Right ventricle myocardium superior (tissue), 1 donor: ENCODE measurements around the gene COL6A2. TPM values are rescaled to one million over a fixed set of nuclear protein-coding genes. Genes with fewer than 3 reads are reported as not detected.

ENCODE experiments used
- ATAC-seq: fragments of 200-7000 bp; cut with Tn5 transposase; one replicate; pipeline ENCODE4 v1.9.1; 2020; ENCODE audit warnings: mild to moderate bottlenecking; ENCODE audit not compliant: poor library complexity
- DNase-seq: peaks from one replicate; pipeline ENCODE4 v3.0.0-alpha.2; 2020
- intact Hi-C: fragments of 100-400 bp; cut with DNase I; formaldehyde crosslinking; loops from one replicate; pipeline ENCODE4 v1.11.2; 2022
- total RNA-seq: library from RNA; stranded (reverse); fragmentation: NEBNext Ultra II Directional; extraction: Animal tissue kit (Norgen Biotek cat#: 25700); gene quantifications from one replicate; pipeline ENCODE4 v1.2.1, GENCODE V29; 2021
- donor health status: DM: no; HTN: yes; CAD: no; lungs with severe emphysema.

COL6A2 gene
- total RNA-seq, 1 donor from 2014 or later: 191 TPM

DNA sequence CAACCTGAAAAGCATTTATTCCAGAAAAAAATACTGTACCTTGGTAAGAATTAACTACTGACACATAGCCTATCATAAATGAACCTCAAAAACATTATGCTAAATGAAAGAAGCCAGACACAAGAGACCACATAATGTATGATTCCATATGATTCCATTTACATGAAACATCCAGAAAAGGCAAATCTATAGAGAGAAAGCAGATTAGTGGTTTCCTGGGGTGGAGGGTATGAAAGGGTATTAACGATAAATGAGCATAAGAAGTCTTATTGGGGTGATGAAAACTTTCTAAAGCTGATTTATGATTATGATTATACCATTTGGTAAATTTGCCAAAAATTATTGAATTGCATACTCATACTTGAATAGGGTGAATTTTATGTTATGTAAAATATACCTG is 10.3 kb upstream of the COL6A2 start:
- ATAC-seq (no peak), DNase-seq (no peak)
- intact Hi-C loops: no loop called here

DNA sequence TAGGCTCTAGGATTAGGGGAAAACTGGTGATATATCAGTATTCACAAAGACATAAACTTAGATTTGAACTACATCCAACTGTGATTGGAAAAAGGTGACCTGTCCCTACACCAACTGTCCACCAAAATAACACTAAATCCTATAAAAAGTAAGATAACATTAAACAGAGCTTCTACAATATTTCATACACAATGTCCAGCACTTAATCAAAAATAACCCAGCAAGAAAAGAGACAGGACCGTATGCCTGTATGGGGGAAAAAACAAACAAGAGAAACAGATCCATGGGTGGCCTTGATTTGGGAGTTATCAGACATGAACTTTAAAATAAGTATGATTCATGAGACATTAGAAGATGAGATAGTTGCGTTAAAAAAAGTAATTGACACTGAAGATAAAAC is 9.7 kb upstream of the COL6A2 start:
- intact Hi-C loops: no loop called here
- ATAC-seq (no peak), DNase-seq (no peak)

DNA sequence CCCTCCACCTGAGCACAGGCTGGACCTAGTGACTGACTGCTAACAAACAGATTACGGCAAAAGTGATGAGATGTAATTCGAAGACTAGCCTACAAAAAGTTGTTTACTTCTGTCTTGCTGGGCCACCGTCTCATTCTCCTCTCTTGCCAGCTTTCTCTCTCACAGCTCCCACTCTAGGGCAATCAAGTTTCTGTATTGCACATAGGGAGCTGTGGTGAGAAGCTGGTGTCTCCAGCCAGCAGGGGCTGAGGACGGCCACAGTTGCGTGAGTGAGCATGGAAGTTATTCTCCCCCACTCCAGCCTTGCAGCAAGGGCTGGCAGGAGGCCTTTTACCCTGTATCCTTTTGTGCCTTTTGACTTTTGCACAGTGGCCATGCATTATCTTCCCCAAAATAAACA is 8.6 kb upstream of the COL6A2 start:
- intact Hi-C loops: no loop called here
- ATAC-seq (no peak), DNase-seq (no peak)

GRCh38 chr21:46091118-46091517 is 6.8 kb upstream of the COL6A2 start:
- intact Hi-C loops: no loop called here
- DNase-seq (no peak), ATAC-seq (no peak)

- ATAC-seq (no peak), DNase-seq (no peak)
- intact Hi-C loops: no loop called here
These were observed 6.3 kb upstream of the COL6A2 start for GRCh38 chr21:46091631-46092025.

- DNase-seq (peak; percentile 72), ATAC-seq (peak; percentile 62)
- intact Hi-C loops: no loop called here
These were observed 5.7 kb upstream of the COL6A2 start for GRCh38 chr21:46092026-46092764.

DNA sequence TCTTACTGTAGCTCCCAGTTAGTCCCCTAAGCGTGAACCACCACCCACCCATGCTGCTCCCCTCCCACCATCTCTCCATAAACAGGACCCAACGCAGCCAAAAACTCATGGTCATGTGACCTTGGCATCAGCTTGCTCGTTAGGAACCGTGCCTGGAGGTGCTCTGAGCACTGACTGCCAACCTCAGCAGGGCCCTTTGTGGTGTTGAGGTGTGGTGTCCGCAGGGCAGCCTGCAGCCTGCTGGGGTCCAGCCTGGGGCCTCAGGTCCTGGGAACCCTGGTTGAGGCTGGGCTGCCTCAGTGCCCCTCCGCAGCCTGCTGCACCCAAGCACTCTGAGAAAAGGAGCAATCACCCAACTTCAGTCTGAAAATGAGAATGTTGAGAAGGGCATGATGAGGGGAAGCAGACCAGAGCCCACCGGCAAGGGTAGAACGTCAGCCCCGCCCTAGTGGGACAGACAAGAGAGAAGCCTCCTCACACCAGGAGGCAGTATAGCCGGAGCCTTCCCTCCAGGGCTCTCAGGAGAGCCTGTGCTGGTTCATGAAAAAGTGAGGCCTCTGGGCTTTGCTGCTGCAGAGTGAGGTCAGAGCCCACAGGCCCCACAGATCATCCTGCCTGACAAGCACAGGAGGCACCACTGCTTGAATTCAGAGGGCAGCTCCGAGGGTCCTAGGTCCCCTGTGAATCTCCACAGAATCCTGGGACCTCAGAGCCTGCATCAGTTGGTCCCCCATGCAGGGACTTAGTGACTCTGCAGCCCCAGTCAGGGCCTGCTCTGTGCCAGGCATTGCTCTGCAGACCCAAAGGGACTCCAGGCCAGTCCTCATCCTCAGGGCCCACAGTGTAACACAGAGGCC is 4.9 kb upstream of the COL6A2 start:
- intact Hi-C loops: no loop called here
- ATAC-seq: no peak

DNA sequence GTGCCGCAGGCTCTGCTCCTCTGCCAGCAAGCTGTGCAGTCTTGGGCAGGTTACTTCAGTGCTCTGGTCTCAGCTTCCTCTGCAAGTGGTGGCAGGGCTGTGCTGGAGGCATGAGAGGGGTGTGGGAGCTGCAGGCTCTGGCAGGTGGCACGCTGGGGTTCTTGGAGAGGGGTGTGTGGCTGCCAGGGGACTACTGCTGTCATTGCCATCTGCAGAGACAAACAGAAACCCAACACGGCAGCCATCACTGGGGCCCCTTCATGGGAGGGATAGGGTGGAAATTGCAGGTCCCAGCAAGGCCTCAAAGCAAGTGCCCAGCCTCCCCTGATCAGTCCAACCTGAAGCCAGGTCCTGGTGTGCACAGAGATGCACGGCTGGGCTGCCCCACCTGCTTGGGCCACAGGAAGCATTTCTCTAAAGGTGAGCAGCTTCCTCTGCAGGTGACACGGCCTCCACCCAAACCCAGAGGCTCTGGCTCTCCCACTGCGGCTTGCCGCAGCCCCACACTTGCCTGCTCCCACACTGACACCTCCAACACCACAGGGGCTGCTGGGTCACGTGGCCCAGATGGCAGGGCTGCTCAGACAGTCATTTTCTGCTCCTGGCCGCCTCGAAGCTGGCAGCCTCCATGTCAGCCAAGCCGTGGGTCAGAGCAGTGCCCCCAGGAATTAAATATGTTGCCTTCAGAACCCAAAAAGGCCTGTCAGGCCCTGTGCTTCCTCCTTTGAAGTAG is 4.1 kb upstream of the COL6A2 start:
- DNase-seq (no peak), ATAC-seq (no peak)
- intact Hi-C loops: no loop called here

More for the DNA sequence above, 4.9 kb upstream of the COL6A2 start:
- DNase-seq: peak; percentile 46

DNA sequence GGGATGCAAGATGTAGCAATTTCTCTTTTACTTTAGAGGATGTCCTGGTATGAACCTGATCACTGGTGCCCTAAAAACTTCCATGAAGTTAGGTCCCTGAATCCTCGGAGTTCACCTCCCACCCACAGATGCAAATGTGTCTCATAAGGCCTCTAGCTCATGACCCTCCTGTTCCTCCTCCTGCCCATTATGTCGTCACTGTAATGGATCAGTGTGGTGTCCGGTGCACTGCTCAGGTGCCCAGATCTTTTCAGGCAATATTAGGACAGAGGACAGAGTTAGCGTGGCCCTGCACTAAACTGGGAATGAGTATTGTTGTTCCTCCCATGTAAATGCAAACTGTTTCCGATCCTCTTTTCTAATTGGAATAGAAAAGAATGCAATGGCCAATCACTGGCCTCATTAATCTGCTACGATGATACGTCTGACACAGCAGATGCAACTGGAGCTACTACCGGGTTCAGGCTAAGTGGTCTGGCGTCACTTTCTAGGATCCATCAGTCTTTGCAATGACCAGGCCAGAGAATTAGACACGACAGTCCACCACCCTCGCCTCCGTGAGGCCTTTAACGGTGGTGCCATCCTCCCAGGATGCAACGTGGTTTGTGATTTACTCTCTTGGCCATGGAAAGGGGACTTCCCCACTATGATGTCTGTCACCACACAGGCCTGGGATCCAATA is 3.4 kb upstream of the COL6A2 start:
- intact Hi-C loops: no loop called here
- DNase-seq: no peak
- ATAC-seq: no peak

- DNase-seq: no peak
- intact Hi-C loops: no loop called here
- ATAC-seq: no peak
These were observed 2.7 kb upstream of the COL6A2 start for GRCh38 chr21:46095083-46095719.

GRCh38 chr21:46095814-46096595 is 1.9 kb upstream of the COL6A2 start:
- DNase-seq (no peak), ATAC-seq (no peak)
- intact Hi-C loops: no loop called here

- no peak for ATAC-seq
- intact Hi-C loops: no loop called here
- DNase-seq: no peak
These were observed 1.1 kb upstream of the COL6A2 start for GRCh38 chr21:46096596-46097335.

DNA sequence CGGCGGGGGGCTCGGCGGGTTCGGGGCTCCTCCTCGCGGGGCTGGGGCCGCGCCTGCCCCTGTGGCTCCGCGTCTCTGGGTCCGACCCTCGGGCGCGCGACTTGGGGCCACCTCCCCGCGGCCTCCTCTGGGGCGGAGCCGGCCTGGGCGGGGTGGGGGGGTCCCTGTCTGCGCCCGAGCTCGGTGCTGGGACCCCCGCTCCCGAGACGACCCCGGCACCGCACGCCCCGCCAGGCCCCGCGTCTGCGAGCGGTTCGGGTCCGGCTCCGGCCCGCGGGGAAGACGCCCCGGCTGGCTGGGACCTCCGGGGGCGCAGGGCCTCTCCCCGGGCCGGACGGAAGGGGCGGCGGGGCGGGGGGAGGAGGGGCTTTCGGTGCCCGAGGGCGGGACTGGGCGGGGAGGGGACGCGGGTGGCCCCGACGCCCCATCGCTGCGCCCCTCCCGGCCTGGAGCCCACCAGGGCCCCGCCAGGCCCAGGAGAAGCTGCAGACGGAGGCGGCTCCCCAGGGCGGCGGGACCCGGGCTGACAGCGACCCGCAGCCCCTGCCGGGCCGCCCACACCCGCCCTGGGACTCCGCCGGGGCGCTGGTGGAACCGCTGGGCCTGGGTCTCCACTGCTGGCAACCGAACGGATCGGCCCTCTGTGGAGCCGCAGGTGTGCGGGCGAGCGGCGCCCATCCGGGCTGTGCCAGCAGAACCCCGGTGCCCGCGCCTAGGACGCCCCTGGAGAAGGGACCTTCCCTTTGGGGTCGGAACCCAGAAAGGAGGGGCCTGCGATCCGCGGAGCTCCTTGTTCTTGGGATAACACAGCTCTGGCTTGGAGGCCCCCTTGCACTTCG is 610 bp downstream of the COL6A2 start:
- intact Hi-C loops: no loop called here
- ATAC-seq: peak; percentile 60
- DNase-seq: peak; percentile 50

DNA sequence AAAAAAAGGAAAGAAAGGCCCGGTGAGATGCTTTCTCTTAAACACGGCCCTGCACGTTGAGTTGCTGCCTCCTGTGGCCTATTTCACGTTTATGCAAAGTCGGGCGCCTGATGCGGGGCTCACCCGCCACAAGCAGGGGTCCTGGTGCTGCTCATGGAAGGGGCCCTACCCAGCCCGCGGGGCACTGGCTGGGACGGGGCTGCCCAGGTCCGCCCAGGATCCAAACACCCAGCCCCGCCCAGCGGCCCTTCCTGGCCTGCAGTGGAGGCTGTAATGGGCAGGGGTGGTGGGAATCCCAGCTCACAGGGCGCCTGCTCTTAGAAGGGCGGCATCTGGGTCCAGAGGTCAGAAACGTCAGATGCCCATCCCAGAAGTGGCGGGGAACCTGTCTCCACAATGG is 1.6 kb downstream of the COL6A2 start:
- DNase-seq (peak; percentile 60), ATAC-seq (peak; percentile 33)
- intact Hi-C loops: no loop called here

DNA sequence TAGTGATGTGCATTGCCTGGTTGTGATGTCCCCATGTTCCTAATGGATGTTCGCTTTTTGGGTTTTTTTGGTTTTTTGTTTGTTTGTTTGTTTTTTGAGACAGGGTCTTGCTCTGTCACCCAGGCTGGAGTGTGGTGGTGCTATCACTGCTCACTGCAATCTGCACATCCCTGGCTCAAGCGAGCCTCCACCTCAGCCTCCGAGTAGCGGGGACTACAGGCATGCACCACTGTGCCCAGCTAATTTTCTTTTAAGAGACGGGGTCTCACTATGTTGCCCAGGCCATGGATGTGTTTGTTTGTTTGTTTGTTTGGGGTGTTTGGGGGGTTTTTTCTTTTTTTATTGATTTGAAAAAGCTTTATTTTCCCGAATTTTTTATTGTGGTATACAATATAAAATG is 2.1 kb downstream of the COL6A2 start:
- intact Hi-C loops: loop anchor here (2.0 kb wide), 1 partner anchor 127 kb away; no protein-coding TSS in a partner anchor
- ATAC-seq (no peak), DNase-seq (no peak)

DNA sequence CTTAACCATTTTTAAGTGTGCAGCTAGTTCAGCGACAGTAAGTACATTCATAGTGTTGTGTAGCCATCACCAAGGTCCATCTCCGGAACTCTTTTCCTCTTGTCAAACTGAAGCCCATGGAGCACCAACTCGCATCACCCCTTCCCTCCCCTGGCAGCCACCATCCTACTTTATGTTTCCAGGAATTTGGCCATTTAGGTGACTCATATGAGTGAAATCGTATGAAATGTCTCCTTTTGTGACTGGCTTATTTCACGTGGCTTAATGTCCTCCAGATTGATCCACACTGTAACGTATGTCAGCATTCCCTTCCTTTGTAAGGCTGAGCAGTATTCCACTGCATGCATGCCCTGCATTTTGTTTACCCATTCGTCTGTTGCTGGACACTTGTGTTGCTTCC is 2.5 kb downstream of the COL6A2 start:
- ATAC-seq (no peak), DNase-seq (no peak)
- intact Hi-C loops: loop anchor here (2.0 kb wide), 1 partner anchor 128 kb away; no protein-coding TSS in a partner anchor
